ENCODE results near the gene SYF2.
"Not testable (repeated sequence)": the region's sequence is repeated elsewhere in the genome, so short reads cannot be mapped to it uniquely, and the experiment has no call there.

Gene SYF2

GRCh38 chr1:25232027-25232865 lies at the start of gene SYF2:
Gene SYF2 (minus strand): TSS chr1:25232502. CDS start chr1:25232467, 35 bp downstream.
- TF ChIP-seq USF1 (IDR thresholded peaks at IDR 0.05) (no peak), TCF12 (IDR thresholded peaks at IDR 0.05; ENCODE audit: low read depth) (peak; percentile 45; the same call in 1 of the 2 replicates), YY1 (IDR thresholded peaks at IDR 0.05; ENCODE audit: low read depth) (peak; percentile 90), MAX (IDR thresholded peaks at IDR 0.05) (peak; percentile 63), CREB1 (IDR thresholded peaks at IDR 0.05; ENCODE audit: low read depth) (peak; percentile 55), ZBTB7A (IDR thresholded peaks at IDR 0.05; ENCODE audit: low read depth) (peak; percentile 94), EP300 (IDR thresholded peaks at IDR 0.05; ENCODE audit: borderline replicate concordance) (no peak), REST (IDR thresholded peaks at IDR 0.05; ENCODE audit: low read depth) (no peak), TAF1 (IDR thresholded peaks at IDR 0.05; ENCODE audit: low read depth) (peak; percentile 80), RAD21 (IDR thresholded peaks at IDR 0.05; ENCODE audit: low read depth) (no peak), FOXM1 (IDR thresholded peaks at IDR 0.05; ENCODE audit: borderline replicate concordance, low read depth) (no peak), CEBPB (IDR thresholded peaks at IDR 0.05) (peak; percentile 64; the same call in 1 of the 2 replicates), NFIC (IDR thresholded peaks at IDR 0.05) (0 out of 2 replicates have a peak, but pooled peaks have one; percentile 16), TEAD4 (IDR thresholded peaks at IDR 0.05) (peak; percentile 45), EGR1 (IDR thresholded peaks at IDR 0.05) (peak; percentile 43; the same call in 1 of the 2 replicates)

GRCh38 chr1:25272238-25272637 lies 39.9 kb upstream of the SYF2 start, which contains the start of gene RHD:
Gene RHD (plus strand): TSS chr1:25272509. CDS start chr1:25272548, 39 bp downstream.
- TF ChIP-seq YY1 (IDR thresholded peaks at IDR 0.05; ENCODE audit: low read depth); CEBPB (IDR thresholded peaks at IDR 0.05); EGR1 (IDR thresholded peaks at IDR 0.05): not testable (repeated sequence)

GRCh38 chr1:25267288-25268142 lies 35.2 kb upstream of the SYF2 start:
- TF ChIP-seq EGR1 (IDR thresholded peaks at IDR 0.05): peak; percentile 50

GRCh38 chr1:25257196-25257595 lies 24.9 kb upstream of the SYF2 start:
- no peak for TF ChIP-seq EGR1 (IDR thresholded peaks at IDR 0.05)
- no peak for TF ChIP-seq CREB1 (IDR thresholded peaks at IDR 0.05; ENCODE audit: low read depth)
- no peak for TF ChIP-seq FOXM1 (IDR thresholded peaks at IDR 0.05; ENCODE audit: borderline replicate concordance, low read depth)
- TF ChIP-seq ZBTB7A (IDR thresholded peaks at IDR 0.05; ENCODE audit: low read depth): no peak
- TF ChIP-seq TEAD4 (IDR thresholded peaks at IDR 0.05): no peak
- no peak for TF ChIP-seq USF1 (IDR thresholded peaks at IDR 0.05)
- TF ChIP-seq REST (IDR thresholded peaks at IDR 0.05; ENCODE audit: low read depth): no peak
- TF ChIP-seq CEBPB (IDR thresholded peaks at IDR 0.05): no peak
- no peak for TF ChIP-seq RAD21 (IDR thresholded peaks at IDR 0.05; ENCODE audit: low read depth)
- TF ChIP-seq NFIC (IDR thresholded peaks at IDR 0.05): no peak

GRCh38 chr1:25256578-25256965 lies 24.3 kb upstream of the SYF2 start:
- TF ChIP-seq EGR1 (IDR thresholded peaks at IDR 0.05) (no peak), USF1 (IDR thresholded peaks at IDR 0.05) (no peak), RAD21 (IDR thresholded peaks at IDR 0.05; ENCODE audit: low read depth) (no peak), REST (IDR thresholded peaks at IDR 0.05; ENCODE audit: low read depth) (no peak)
